Germinal center (tissue), 1 donor: ENCODE results near the gene TAF11L6.
"Not testable (repeated sequence)": the region's sequence is repeated elsewhere in the genome, so short reads cannot be mapped to it uniquely, and the experiment has no call there.

Experiments used
- DNase-seq: peaks from one replicate; pipeline ENCODE4 v3.0.0; 2012; ENCODE audit warnings: mixed read lengths, low spot score

The TAF11L6 gene

DNA sequence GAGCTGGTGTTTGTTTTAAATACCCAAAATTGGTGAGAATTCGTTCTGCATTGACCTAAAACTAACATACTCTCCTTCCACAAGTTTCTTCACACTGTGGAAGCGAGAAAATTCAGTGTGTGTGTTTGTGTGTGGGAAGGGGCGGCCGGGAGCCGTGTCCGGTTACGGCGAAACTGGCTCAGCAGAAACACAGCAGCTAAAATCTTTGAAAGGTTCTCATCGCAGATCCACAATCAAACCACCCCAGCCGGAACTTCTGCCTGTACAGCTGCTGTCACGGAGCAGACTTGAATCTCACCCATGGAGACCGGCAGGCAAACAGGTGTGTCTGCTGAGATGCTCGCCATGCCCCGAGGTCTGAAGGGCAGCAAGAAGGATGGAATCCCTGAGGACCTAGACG, at the start of gene TAF11L6:
TAF11L6 (plus strand) TSS at position 301 of the 400 bp plus-strand sequence.
- not testable (repeated sequence) for DNase-seq

DNA sequence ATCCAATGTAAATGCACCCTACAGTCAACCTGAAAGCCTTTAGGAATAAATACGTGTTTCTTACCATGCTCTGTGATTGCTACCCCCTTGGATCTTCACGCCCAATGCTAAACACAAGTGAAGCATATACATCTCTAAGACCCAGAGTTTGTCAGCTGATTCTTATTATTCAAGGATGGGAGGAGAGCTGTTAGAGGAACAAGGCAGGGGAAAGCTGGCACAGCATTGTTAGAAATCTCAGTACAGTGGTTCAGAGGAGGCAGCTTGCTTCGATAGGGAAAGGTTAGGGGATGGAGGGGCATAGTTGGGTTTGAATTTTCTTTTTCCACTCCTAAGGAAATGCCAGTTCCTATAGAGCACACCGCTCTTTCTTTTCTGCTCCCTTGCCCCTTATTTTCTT, 47.1 kb upstream of the TAF11L6 start:
- no peak for DNase-seq

DNA sequence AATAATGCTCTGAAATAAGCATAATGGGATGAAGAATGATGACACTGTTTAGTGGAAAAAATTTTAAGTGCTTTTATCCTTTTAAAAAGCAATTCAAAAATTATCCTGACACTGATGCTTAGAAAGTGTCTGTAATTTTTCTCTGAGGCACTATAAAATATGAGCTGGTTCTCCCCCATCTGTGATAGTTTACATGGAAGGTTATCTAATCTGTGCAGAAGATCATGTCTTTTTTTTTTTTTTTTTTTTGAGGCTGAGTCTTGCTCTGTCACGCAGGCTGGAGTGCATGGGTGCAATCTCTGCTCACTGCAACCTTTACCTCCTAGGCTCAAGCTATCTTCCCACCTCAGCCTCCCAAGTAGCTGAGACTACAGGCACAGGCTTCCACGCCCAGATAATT, 45.7 kb upstream of the TAF11L6 start:
- DNase-seq = no peak

DNA sequence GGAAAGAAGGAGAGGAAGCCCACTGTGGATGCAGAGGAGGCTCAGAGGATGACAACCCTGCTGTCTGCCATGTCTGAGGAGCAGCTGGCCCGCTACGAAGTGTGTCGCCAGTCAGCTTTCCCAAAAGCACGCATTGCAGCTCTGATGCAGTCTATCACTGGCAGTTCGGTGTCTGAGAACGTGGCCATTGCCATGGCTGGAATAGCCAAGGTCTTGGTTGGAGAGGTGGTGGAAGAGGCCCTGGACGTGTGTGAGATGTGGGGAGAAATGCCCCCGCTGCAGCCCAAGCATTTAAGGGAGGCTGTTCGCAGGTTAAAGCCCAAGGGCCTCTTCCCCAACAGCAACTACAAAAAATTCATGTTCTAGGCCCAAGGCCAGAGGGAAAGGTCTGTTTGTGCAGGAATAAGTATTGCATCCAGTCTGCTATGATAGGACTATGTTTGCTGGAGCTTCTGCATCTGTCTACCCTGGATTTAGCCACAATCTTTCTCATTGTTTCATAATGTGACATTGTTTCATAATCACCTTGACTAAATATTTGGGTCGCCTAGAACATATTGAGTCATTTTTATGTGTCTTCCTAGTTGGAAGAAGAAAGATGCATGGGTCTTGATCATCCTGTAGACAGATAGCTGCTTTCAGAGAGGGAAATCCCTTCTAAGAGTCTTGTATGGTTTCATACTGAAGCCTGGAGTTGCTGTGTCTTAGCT, 41.9 kb upstream of the TAF11L6 start:
- DNase-seq = not testable (repeated sequence)

DNA sequence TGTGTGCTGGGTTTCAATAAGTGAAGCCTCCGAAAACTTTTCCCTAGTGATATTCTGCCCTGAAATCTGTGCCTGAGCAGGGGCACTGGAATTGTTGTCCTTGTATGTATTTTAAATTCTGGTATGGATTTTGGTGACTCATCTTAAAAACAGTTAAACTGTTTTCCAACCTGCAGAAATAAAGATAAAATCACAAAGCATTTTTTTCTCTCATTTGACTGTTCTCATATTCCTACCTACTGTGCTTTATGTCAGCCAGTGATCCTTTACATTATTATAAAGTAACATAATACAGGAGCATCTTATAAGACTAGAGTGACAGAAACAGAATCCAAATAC, 41.3 kb upstream of the TAF11L6 start:
- no peak for DNase-seq

DNA sequence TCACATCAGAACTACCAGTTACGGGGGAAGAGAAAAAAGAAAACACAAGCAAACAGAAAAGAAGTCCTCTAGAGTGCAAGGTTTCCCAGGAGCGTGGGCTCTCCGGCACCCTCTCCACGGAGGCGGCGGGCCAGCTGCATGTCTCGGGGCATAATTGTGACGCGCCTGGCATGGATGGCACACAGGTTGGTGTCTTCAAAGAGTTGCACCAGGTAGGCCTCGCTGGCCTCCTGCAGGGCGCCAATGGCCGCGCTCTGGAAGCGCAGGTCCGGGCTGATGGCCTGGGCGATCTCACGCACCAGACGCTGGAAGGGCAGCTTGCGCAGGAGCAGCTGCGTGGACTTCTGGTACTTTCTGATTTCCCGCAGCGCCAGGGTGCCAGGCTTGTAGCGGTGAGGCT, 37.2 kb upstream of the TAF11L6 start:
- not testable (repeated sequence) for DNase-seq

DNA sequence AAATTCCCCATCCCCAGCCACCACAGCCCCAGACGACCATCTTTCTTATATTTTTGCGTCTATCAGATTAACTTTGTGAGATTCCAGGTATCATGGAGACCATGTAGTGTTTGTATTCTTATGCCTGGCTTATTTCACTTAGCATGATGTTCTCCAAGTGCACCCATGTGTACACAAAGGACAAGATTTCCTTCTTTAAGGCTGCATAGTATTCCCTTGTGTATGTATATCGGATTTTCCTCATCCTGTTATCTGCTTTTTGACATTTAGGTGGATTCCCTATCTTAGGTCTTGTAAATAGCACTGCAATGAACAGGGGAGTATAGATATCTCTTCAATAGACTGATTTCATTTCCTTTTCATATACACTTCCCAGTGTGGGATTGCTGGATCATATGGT, 35.7 kb upstream of the TAF11L6 start:
- DNase-seq = no peak

DNA sequence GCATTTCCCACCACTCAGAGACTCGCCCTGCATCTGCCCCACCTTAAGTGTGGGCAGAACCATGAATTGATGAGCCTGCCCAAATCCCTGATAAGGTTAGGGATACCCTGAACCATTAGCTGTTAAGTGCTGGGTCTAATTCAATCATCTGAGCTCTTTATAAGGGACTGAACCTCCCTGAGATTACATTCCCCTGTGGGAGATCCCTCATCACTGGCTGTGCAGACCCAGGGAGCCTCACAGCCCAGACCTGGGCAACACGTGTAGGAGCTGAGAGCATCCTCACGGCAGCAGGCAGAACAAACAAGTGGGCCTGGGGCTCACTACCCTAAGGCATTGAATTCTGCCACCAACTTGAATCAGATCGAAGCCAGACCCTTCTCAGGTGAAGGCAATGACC, 31.0 kb upstream of the TAF11L6 start:
- no peak for DNase-seq

DNA sequence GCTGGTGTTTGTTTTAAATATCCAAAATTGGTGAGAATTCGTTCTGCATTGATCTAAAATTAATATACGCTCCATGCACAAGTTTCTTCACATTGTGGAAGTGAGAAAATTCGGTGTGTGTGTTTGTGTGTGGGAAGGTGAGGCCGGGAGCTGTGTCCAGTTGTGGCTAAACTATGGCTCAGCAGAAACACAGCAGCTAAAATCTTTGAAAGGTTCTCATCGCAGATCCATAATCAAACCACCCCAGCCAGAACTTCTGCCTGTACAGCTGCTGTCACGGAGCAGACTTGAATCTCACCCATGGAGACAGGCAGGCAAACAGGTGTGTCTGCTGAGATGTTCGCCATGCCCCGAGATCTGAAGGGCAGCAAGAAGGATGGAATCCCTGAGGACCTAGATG, 30.5 kb upstream of the TAF11L6 start, which contains the start of gene TAF11L2:
TAF11L2 (plus strand) TSS at position 301 of the 400 bp plus-strand sequence.
- DNase-seq = not testable (repeated sequence)

DNA sequence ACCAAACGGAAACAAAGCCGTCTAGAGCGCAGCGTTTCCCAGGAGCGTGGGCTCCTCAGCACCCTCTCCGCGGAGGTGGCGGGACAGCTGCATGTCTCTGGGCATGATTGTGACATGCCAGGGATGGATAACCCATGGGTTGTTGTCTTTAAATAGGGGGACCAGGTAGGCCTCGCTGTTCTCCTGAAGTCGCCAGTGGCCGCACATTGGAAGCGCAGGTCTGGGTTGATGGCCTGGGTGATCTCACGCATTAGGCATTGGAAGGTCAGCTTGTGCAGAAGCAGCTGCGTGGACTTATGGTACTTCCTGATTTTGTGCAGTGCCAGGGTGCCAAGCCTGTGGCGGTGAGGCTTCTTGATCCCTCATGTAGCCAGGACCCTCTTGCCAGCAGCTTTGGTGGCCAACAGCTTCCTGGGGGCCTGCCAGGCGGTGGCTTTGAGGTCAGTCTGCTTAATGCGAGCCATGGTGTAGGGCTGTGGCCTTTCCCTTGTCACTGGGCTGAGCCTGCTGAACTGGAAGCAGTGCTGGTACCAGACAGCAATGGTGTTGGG, 16.6 kb upstream of the TAF11L6 start:
- no peak for DNase-seq

DNA sequence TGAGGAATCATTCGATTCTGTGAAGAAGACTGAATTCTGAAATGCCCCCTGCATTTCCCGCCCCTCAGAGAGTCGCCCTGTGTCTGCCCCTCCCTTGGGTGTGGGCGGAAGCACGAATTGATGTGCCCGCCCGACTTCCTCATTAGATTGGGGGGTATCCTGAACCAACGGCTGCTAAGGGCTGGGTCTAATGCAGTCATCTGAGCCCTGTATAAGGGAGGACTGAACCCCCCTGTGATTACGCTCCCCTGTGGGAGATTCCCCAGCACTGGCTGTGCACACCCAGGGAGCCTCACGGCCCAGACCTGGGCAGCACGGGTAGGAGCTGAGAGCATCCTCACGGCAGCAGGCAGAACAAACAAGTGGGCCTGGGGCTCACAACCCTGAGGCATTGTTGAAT, 10.9 kb upstream of the TAF11L6 start:
- DNase-seq = not testable (repeated sequence)

DNA sequence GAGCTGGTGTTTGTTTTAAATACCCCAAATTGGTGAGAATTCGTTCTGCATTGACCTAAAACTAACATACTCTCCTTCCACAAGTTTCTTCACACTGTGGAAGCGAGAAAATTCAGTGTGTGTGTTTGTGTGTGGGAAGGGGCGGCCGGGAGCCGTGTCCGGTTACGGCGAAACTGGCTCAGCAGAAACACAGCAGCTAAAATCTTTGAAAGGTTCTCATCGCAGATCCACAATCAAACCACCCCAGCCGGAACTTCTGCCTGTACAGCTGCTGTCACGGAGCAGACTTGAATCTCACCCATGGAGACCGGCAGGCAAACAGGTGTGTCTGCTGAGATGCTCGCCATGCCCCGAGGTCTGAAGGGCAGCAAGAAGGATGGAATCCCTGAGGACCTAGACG, 10.4 kb upstream of the TAF11L6 start, which contains the start of gene TAF11L3:
TAF11L3 (plus strand) TSS at position 301 of the 400 bp plus-strand sequence.
- not testable (repeated sequence) for DNase-seq

DNA sequence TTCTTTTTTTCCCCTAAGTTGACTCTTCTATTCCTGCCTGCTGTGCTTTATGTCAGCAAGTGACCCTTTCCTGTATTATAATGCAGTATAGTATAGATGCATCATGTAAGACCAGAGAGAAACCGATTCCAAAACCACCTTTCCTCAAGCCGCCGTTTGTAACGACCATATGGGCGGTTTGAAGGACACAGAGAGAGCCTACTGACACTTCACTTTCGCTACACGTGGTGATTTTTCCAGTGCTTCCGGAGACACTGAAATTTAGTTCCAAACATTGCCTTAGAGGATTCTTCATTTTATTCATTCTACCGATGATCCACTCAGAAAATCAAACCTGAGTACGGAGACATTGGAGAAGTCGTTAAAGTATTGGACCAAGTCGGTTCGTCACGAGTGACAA, 9.0 kb upstream of the TAF11L6 start:
- not testable (repeated sequence) for DNase-seq

DNA sequence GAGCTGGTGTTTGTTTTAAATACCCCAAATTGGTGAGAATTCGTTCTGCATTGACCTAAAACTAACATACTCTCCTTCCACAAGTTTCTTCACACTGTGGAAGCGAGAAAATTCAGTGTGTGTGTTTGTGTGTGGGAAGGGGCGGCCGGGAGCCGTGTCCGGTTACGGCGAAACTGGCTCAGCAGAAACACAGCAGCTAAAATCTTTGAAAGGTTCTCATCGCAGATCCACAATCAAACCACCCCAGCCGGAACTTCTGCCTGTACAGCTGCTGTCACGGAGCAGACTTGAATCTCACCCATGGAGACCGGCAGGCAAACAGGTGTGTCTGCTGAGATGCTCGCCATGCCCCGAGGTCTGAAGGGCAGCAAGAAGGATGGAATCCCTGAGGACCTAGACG, 7.0 kb upstream of the TAF11L6 start, which contains the start of gene TAF11L4:
TAF11L4 (plus strand) TSS at position 301 of the 400 bp plus-strand sequence.
- DNase-seq = not testable (repeated sequence)

DNA sequence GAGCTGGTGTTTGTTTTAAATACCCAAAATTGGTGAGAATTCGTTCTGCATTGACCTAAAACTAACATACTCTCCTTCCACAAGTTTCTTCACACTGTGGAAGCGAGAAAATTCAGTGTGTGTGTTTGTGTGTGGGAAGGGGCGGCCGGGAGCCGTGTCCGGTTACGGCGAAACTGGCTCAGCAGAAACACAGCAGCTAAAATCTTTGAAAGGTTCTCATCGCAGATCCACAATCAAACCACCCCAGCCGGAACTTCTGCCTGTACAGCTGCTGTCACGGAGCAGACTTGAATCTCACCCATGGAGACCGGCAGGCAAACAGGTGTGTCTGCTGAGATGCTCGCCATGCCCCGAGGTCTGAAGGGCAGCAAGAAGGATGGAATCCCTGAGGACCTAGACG, 3.5 kb upstream of the TAF11L6 start, which contains the start of gene TAF11L5:
TAF11L5 (plus strand) TSS at position 301 of the 400 bp plus-strand sequence.
- DNase-seq = not testable (repeated sequence)

DNA sequence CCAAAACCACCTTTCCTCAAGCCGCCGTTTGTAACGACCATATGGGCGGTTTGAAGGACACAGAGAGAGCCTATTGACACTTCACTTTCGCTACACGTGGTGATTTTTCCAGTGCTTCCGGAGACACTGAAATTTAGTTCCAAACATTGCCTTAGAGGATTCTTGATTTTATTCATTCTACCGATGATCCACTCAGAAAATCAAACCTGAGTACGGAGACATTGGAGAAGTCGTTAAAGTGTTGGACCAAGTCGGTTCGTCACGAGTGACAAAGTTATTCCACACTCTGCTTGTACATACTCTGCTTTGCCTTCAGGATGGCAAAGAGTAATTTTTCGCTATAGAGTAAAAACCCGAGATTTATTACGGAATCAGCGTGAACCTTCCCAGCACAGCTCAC, 2.0 kb upstream of the TAF11L6 start:
- not testable (repeated sequence) for DNase-seq
